Hematopoietic multipotent progenitor cell treated with erythropoietin and hydrocortisone succinate and interleukin-3 and kit ligand, for 4 days (in vitro differentiated cells): ENCODE results near the gene MYL2.
A peak's percentile ranks its signal among the peaks of the same experiment; 100 is the strongest.
"Not testable (repeated sequence)": the region's sequence is repeated elsewhere in the genome, so short reads cannot be mapped to it uniquely, and the experiment has no call there.

Experiments used
- DNase-seq: peaks from one replicate; pipeline ENCODE4 v3.0.0-alpha.2; 2015

Gene MYL2, protein sequence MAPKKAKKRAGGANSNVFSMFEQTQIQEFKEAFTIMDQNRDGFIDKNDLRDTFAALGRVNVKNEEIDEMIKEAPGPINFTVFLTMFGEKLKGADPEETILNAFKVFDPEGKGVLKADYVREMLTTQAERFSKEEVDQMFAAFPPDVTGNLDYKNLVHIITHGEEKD

DNA sequence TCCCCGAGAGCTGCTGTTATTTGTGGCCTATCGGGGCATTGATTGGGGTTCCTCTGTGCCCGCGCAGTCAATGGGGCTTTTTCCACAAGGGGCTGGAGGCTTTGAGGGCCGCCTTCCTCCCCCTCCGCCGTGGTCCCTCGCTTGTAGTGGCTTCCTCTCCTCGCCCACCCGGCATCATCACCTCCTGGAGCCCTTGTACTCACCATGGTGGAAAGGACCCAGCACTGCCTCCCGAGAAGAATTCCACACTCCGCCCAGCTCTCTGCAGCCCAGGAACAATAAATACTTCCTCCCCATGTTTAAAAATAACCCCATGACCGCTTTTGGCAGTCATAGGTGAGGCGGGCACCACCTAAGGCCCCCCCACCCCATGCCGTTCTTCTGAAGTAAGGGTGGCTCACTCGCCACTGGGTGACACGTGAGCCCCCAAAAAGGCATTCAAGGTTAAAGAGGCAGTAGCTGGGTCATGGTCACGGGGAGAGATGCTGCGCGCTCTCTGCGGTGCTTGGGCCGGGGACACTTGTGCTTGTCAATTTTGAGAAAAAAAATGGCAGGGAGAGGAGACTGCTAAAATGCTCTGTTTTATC is at the start of gene MYL2:
MYL2 (minus strand) TSS at position 256 of the 587 bp plus-strand sequence; CDS start at position 206, 50 bp downstream.
- no peak for DNase-seq

DNA sequence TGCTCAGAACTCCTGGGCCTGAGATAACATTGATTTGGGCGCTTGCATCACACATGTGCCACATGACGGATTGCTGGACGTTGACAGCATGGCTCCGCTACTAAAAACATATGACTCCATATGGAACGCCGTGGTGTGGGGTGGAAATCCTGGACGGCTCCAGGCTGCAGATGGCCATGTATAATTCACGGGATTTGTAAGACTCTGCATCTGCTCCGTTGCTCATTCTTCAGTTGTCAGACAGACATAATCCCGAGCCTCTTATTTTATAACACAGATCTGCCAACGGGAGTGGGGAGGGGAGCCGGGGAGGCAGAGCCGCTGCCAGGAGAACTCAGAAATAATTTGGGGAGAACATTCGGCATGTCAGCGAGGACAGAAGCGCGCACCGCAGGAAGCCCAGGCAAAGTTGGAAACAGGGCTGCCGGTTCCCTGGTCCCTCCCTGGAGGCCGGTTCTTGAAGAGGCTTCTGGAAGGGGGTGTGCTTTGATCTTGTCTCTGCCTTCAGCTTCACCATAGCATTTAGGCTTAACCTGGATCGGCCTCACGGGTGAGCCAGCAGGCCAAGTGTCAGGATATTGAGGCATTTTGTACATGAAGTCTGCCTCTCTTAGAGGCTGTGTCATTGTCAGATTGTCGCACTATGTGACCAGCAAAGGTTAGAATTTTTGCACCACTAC is 45.8 kb upstream of the MYL2 start:
- DNase-seq, result no peak

DNA sequence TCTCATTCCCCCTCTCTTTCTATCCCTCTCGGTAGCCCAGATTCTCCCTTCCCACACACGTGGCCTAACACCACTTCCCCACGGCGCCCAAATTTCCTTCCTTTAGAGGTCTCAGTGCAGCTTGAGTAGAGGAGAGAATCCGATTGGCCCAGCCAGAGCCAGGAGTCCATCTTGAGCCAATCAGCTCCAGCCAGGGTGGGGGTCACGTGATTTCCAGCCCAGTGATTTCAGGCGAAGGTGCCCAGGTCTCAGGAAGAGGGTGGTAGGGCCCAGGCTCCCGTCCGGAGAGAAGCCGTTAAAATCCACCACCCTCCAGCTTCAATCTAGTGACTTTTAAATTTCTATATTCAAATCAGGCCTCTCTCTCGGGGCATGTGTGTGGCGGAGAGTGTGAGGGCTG is 45.2 kb upstream of the MYL2 start:
- DNase-seq, result no peak

DNA sequence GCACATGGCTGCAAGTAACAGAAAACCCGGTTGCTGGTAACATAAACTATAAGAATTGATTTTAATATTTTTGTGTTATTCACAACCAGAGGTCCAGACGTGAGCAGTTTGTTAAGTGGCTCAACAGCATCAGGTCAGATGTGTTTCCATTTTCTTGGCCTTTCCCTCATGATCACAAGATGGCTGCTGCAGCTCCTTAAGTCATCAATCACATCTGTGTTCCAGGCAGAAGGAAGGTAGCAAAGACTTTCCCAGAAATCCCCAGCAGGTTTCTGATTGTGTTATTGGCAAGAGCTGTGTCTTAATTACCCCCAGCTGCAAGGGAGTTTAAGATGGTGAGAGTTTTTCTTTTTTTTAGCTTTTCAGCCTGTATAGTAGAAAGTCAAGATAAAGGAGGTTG is 40.4 kb upstream of the MYL2 start:
- DNase-seq, result no peak

DNA sequence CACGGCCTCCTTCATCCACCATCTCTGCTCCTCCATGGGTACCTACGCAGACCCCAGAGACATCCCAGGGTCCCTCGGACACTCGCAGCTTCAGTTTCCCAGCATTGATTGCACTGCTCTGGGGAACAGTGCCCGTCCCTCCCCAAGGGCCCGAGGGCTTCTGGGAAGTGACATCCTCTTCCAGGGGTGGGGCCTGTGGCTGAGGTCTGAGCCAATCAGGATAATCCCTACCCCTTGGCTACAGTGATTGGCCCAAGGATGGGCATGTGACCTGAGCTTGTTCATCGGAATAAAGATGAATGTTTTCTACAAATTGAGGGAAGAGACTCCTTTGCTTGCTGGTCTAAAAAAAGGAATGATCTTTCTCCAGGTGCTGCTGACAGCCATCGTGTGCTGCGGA is 37.3 kb upstream of the MYL2 start:
- DNase-seq, result no peak

DNA sequence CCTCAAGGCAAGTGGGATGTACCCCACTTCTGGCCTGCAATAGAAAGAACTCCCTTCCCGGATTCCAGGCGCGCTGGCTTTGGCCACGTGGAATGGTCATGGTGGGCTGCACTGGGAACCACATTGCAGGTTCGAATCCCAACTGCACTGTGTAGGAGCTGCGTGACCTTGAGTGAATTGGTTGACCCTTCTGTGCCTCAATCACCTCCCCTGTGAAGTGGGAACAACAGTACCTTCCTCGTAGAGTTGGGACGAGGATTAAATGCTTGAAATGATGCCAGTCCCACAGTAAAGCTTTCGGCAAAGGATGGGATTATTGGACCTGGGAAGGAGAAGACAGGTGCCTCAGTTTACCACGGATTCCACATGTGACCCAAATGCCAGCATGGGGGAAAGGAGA is 36.8 kb upstream of the MYL2 start:
- no peak for DNase-seq

DNA sequence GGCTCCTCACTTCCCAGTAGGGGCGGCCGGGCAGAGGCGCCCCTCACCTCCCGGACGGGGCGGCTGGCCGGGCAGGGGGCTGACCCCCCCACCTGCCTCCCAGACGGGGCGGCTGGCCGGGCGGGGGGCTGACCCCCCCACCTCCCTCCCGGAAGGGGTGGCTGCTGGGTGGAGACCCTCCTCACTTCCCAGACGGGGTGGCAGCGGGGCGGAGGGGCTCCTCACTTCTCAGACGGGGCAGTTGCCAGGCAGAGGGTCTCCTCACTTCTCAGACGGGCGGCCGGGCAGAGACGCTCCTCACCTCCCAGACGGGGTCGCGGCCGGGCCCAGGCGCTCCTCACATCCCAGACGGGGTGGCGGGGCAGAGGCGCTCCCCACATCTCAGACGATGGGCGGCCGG is 30.5 kb upstream of the MYL2 start:
- not testable (repeated sequence) for DNase-seq

DNA sequence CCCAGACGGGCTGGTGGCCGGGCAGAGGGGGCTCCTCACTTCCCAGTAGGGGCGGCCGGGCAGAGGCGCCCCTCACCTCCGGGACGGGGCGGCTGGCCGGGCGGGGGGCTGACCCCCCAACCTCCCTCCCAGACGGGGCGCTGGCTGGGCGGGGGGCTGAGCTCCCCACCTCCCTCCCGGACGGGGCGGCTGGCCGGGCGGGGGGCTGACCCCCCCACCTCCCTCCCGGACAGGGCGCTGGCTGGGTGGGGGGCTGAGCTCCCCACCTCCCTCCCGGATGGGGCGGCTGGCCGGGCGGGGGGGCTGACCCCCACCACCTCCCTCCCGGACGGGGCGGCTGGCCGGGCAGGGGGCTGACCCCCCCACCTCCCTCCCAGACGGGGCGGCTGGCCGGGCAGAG is 30.1 kb upstream of the MYL2 start:
- not testable (repeated sequence) for DNase-seq

DNA sequence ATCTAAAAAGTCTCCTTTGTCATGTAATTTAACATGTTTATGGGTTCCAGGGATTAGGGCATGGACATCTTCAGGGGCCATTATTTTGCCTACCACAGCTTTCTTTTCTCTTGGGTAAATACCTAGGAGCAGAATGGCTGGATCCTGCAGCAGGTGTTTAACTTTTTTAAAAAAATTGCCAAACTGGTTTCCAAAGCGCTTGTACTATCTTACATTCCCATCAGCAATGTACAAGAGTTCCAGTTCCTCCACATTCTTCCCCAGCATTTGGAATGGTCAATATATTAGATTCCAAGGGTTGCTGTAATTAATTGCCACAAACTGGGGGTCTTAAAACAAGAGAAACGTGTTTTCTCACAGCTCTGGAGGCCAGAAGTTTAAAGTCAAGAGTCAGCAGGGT is 27.7 kb upstream of the MYL2 start:
- no peak for DNase-seq

DNA sequence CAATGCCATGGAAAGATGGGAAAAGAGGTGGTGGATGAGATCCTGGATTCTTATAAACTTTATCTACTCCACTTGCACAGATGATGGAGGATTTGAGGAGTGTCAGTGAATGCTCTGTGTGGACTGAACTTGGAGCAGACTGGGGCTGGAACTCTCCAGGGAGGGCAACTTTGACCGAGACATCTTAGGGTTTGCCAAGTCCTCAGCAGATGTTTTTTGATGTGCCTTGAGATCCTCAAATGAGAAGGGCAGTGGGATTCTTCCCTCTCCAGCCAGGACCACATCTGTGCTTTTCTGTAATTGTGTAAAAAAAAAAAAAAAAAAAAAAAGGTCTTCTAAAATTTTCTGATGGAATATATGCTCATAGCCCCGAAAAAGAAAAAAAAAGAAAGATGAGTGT is 23.0 kb upstream of the MYL2 start:
- DNase-seq, result no peak

DNA sequence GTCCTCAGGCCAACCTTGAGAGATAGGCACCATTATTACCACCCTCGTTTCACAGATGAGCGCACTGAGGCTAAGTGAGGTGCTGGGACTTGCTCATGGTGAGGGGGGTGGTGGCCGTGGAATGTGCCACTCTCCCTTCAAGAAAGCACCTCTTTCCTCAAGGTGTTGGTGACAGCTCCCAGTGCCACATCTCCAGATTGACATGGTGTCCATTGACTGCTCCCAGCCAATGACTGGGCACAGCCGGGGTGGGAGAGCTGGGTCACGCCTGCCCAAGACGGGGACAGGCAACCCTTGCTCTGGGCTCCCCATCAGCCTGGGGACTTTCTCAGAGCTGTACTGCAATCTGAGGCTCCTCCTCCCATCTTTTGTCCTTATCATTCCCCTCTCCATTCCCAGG is 21.0 kb upstream of the MYL2 start:
- DNase-seq, result no peak

DNA sequence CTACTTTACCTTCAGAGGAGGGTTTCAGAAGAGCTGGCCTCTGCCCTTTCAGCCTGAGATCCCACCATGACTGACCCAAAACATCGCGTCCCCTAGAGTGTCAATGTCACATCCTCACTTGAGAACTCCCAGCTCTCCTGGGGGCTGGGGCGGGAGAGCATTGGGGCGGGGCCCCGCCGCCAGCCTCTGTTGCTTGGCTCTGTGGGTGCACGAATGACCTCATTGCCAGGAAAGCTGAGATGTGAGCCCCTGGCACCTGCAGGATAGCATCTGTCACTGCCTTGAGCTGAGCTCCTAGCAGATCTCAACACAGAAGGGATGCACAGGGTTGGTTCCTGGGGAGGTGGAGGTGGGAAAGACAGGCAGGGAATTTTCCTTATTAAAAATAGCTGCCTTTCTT is 20.6 kb upstream of the MYL2 start:
- DNase-seq, result no peak

DNA sequence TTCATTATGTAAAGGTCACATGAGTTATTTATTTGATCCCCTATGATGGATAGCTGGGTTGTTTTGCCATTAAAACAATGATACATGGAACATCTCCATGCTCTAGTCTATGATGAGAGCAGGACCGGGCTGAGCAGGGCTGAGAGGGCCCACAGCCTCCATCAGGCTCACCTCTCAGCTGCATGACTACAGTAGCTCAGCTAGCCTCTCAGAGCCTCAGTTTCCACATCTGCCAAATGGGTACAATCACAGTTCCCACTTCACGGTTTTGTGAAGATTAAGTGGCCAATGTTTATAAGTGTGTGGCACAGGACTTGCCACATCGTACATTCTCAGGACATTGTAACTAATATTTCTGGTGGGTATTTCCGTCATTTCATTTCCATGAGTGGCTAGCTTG is 19.9 kb upstream of the MYL2 start:
- no peak for DNase-seq

DNA sequence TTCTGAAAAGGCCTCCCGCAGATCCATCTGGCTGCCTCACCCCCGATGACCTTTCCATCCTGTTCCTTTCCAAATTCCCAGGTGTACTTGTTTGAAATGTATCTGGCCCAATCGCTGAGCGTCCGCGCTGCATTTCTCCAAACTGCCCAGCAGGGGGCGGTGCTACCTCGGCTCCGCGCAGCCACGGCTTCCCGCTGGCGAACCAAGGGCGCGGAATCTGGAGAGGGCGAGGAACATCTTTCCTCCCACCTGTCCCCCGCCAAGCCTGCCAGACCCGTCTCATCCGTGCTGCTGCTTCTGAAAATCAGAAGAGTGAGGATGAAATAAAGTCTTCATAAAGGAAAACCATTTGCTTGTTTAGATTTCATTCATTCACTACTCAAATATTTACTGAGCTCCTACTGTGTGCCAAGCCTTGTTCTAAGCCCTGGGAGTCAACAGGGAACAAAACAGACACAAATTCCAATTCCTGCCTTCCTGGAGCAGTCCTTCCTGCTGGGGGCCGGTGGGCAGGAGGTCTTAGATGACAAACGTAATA is 16.8 kb upstream of the MYL2 start:
- DNase-seq, result peak; percentile 67

DNA sequence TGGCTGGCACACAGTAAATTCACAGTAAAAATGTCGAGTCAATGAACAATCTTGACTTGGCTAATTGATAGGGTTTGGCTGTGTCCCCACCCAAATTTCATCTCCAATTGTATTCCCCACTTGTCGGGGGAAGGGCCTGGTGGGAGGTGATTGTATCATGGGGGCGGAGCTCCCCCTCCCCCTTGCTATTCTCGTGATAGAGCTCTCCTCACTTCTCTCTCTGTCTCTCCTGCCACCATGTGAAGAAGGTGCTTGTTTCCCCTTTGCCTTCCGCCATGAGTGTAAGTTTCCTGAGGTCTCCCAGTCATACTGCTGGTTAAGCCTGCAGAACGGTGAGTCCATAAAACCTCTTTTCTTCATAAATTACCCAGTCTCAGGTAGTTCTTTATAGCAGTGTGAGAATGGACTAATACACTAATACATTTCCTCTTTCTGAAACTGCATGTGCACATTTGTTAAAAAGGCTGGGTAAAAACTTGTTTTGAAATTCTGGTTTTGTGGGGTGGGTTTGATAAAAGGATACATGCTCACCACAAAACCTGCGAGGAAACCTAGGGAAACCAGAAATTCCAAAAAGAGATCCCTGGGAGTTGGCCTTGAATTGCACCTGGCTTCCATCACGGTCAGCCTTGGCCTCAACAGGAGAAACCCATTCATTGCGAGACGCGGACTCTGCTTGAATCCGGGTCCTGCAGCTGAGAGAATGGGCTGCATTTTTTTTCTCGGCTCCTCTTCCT is 16.2 kb upstream of the MYL2 start:
- DNase-seq, result no peak

DNA sequence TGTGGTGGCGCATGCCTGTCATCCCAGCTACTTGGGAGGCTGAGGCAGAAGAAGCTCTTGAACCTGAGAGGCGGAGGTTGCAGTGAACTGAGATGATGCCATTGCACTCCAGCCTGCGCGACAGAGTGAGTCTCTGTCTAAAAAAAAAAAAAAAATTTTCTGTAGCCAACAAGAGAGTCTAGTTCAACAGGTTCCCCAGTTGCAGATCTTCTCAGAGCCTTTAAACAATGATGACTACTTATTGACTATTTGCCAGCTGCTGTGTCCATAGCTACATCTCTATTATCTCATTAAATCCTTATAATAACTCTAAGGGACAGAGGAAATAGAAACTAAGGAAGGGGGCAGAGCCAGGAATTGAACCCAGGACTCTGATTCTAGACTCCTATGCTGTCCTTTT is 15.2 kb upstream of the MYL2 start:
- no peak for DNase-seq

DNA sequence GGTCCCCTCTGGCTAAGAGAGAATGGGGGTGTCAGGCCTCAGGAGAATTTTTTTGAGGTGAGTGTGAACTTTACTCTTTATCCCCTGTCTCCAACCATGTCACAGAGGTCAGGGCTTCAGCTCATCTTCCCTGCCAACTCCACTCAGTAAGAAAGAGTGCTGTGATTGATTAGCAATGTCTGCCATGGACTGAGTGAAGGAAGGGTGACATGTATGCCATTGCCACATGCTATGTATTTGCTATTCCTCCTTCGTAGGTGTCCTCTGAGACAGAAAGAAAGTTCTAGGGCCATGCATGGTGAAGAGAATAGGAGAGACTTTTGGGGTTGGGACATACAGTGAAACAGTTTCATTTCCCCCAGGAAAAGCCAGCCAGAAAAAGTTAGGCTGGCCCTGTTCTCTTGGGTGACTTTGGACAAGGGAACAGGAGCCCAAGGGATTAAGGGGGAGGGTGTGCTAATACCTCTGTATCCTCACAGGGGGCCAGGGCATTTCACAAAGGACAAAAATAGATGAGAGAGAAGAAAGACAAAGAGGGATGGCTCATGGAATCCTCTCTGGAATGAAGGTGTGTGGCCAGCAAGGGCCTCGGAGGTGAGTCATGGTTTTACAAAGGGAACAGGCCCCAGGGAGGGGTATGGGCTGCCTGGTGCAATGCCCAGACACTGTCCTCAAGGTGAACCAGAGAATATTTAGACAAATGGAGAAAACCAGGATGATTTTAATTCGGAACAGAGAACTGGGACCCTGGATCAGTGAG is 13.9 kb upstream of the MYL2 start:
- no peak for DNase-seq

DNA sequence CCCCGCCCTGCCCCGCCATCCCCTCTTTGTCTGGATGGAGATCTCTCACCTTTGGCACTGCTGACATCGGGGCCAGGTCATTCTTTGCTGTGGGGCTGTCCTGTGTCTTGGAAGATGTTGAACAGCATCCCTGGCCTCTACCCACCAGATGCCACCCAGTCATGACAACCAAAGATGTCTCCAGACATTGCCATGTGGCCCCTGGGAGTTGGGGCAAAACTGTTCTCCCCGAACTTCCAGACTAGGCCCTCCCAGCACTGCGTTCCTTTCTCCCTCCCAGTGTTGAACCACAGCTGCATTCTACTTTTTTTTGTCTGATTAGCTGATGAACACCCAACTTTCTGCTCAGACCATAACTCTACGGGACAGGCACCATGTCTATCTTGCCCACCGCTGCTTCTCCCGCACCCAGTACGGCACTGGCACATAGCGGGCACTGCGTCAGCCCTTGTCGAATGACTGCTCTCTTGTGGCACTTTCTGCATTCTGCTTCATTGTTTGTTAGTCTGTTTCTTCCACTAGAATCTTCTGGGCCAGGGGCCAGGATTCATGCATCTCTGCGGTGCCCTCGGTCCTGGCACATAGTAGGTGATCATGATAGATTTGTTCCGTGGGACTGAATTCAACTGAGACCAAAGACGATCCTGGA is 13.1 kb upstream of the MYL2 start:
- no peak for DNase-seq

DNA sequence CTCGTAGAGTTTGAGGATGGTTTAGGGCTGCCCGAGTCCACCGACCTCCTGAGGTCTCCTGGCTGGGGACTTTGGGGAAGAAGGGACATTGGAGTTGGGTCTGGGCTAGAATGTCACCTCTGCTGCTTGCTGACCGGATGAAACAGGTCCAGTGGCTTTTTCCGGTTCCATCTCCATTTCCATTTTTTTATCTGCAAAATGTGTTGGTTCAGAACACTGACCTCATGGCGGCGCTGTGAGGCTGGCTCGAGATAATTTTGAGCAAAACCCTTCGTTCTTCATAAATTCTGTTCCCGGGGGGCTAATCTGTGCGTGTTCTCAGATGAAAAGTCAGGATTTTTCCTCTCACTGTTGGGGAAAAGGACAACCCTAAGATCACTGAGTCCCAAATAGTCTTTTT is 11.7 kb upstream of the MYL2 start:
- DNase-seq, result peak; percentile 18

DNA sequence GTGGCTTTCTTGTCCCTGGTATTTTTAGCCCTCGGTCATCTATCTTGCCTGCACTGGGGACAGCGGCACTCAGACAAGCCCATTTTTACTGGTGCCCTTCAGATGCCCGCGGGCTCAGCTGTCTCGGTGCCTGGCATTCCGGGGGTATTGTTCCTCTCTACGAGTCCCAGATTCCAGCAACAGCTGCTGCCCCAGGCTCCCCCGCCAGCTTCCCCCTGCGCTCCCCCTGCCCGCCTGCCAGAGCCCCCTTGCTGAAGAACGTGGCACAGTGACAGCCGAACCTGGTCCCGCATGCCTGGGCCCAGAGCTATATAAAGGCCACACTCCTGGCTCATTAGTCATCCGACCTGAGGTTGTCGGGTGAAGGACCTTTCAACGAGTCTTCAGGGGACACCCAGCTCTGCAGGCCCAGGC is 10.9 kb upstream of the MYL2 start:
- no peak for DNase-seq

DNA sequence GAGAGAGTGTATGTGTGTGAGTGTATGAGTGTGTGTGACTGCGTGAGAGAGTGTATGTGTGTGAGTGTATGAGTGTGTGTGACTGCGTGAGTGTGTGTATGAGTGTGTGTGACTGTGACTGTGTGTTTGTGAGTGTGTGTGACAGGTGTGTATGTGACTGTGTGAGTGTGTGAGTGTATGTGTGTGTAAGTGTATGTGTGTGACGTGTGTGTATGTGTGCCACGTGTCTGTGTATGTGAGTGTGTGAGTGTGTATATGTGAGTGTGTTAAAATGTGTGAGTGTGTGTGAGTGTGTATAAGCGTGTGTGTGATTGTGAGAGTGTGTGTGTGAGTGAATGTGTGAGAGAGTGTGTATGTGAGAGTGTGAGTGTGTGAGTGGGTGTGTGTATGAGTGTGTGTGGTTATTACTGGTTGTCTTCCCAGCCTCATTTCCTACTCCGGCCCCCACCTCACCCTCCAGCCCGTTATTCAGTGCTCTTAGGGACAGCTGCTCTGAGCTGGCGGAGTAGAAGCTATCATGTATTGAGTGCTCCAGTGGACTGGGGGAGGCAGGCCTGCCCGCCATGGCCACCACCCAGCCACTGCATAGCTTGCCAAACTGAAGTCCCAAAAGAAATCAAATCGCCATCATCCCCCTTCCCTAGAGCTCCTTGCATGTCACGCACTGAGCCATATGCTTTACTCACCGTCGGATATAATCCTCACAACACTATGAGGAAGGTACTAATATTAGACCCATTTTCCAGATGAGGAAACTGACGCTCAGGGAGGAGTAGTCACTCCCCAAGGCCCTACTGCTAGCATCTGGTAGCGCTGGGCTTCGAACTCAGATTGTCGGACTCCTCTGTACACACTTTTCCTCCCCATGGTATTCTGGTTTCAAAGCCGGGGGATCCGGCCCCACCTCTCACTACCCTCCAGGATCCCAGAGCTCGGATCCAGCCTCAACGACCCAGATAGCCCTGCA is 10.3 kb upstream of the MYL2 start:
- DNase-seq, result no peak
